Skeletal muscle tissue (tissue), 4 donors: ENCODE results near the gene ACER2. TPM values are rescaled to one million over a fixed set of nuclear protein-coding genes. Genes with fewer than 3 reads are reported as not detected.

ENCODE experiments used
- H3K27ac ChIP-seq: one replicate; pipeline ENCODE4 v1.7.0; 2013; ENCODE audit warnings: mild to moderate bottlenecking, low read depth, low read length, inconsistent platforms
- H3K27me3 ChIP-seq, 3 donors: one replicate each; pipeline ENCODE4 v1.7.0; 2013; ENCODE audit warnings: low read length in 3 of 3; ENCODE audit not compliant: control insufficient read depth in 3 of 3, insufficient read depth in 3 of 3
- H3K36me3 ChIP-seq, 3 donors: one replicate each; pipeline ENCODE4 v1.7.0; 2013; ENCODE audit warnings: low read length in 3 of 3; ENCODE audit not compliant: control insufficient read depth in 3 of 3, insufficient read depth in 3 of 3
- H3K4me1 ChIP-seq, 3 donors: one replicate each; pipeline ENCODE4 v1.7.0; 2013; ENCODE audit warnings: low read length in 3 of 3, mild to moderate bottlenecking in 3 of 3; ENCODE audit not compliant: control insufficient read depth in 3 of 3, insufficient read depth in 3 of 3
- H3K4me3 ChIP-seq, 3 donors: one replicate each; pipeline ENCODE4 v1.7.0; 2013; ENCODE audit warnings: low read length in 3 of 3
- H3K9ac ChIP-seq, 3 donors: one replicate each; pipeline ENCODE4 v1.7.0; 2013; ENCODE audit warnings: low read length in 3 of 3, mild to moderate bottlenecking in 3 of 3, moderate library complexity in 2 of 3, low read depth in 1 of 3
- H3K9me3 ChIP-seq, 3 donors: one replicate each; pipeline ENCODE4 v1.7.0; 2013; ENCODE audit warnings: low read length in 3 of 3; ENCODE audit not compliant: control insufficient read depth in 3 of 3
- total RNA-seq: library from RNA; depleted of rRNA; stranded (reverse); fragments of >200 nt; gene quantifications from one replicate; pipeline ENCODE4 v1.2.3, GENCODE V29; 2014
- donor health status: Osteomylitis.

ACER2 gene
- total RNA-seq, 1 donor from 2014 or later, result 1.6 TPM

GRCh38 chr9:19464061-19464763 lies 55.4 kb downstream of the ACER2 start:
- peak overlapping the region; percentile 64 to 76 (median 67) for H3K4me3 ChIP-seq
- H3K4me1 ChIP-seq, result peaks cover 7 to 9% (median 7%) of the 10 kb centered on the region in 3 donors
- no peaks in the 10 kb centered on the region for H3K9me3 ChIP-seq
- no peaks in the 10 kb centered on the region for H3K36me3 ChIP-seq
- H3K27ac ChIP-seq, result no peak overlapping the region
- no peaks in the 10 kb centered on the region for H3K27me3 ChIP-seq
- H3K9ac ChIP-seq, result peak overlapping the region; percentile 40 to 77 (median 48)

GRCh38 chr9:19464764-19465585 lies 56.2 kb downstream of the ACER2 start:
- H3K27me3 ChIP-seq, result no peaks in the 10 kb centered on the region
- no peaks in the 10 kb centered on the region for H3K36me3 ChIP-seq
- H3K4me3 ChIP-seq, result peak overlapping the region; percentile 64 to 76 (median 67)
- no peaks in the 10 kb centered on the region for H3K9me3 ChIP-seq
- peaks cover 7 to 9% (median 7%) of the 10 kb centered on the region in 3 donors for H3K4me1 ChIP-seq
- no peak overlapping the region for H3K27ac ChIP-seq
- H3K9ac ChIP-seq, result peak overlapping the region; percentile 40 to 77 (median 48)

GRCh38 chr9:19465586-19466279 lies 56.9 kb downstream of the ACER2 start:
- Histone ChIP-seq H3K36me3 (no peaks in the 10 kb centered on the region), H3K4me1 (peaks cover 7 to 9% (median 7%) of the 10 kb centered on the region in 3 donors), H3K9me3 (no peaks in the 10 kb centered on the region), H3K27me3 (no peaks in the 10 kb centered on the region), H3K9ac (no peak overlapping the region), H3K27ac (no peak overlapping the region), H3K4me3 (no peak overlapping the region)

DNA sequence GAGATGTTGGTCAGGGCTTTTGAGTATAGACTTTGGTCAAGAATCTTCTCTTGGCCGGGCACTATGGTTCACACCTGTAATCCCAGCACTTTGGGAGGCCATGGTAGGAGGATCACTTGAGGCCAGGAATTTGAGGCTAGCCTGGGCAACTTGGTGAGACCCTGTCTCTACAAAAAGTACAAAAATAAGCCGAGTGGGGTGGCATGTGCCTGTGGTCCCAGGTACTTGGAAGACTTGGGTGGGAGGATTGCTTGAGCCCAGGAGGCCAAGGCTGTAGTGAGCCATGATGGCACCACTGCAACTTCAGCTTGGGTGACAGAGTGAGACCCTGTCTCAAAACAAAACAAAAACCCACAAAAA lies 57.5 kb downstream of the ACER2 start:
- no peak overlapping the region for H3K9ac ChIP-seq
- H3K27ac ChIP-seq, result no peak overlapping the region
- H3K4me3 ChIP-seq, result no peak overlapping the region
- no peaks in the 10 kb centered on the region for H3K9me3 ChIP-seq
- H3K36me3 ChIP-seq, result no peaks in the 10 kb centered on the region
- H3K27me3 ChIP-seq, result no peaks in the 10 kb centered on the region
- peaks cover 7 to 9% (median 7%) of the 10 kb centered on the region in 3 donors for H3K4me1 ChIP-seq

- Histone ChIP-seq H3K9me3 (no peaks in the 10 kb centered on the region), H3K36me3 (no peaks in the 10 kb centered on the region), H3K4me3 (no peak overlapping the region), H3K27ac (no peak overlapping the region), H3K4me1 (peaks cover 11 to 16% (median 14%) of the 10 kb centered on the region in 3 donors), H3K9ac (no peak overlapping the region), H3K27me3 (no peaks in the 10 kb centered on the region)
Observed at GRCh38 chr9:19469271-19469670, 60.5 kb downstream of the ACER2 start.

DNA sequence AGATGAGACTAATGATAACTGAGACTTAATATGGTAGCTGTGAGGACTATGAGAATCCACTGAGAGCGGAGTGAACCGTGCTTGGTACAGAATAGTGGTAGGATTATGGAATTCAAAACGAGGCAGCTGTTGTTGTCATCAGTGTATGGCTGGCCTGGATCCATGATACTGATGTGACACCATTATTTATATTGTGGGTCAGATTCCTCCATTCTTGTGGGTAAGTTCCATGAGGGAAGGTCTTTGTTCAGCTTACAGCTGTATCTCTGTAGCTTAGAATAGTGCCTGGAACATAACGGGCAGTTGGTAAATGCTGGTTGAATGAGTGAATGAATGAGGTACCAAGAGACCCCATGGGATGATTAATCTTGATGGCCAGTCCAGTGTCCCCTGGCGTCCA lies 61.8 kb downstream of the ACER2 start:
- Histone ChIP-seq H3K9me3 (no peaks in the 10 kb centered on the region), H3K4me1 (peaks cover 5 to 9% (median 8%) of the 10 kb centered on the region in 3 donors), H3K9ac (no peak overlapping the region), H3K4me3 (no peak overlapping the region), H3K27me3 (no peaks in the 10 kb centered on the region), H3K27ac (no peak overlapping the region), H3K36me3 (no peaks in the 10 kb centered on the region)

- Histone ChIP-seq H3K27me3 (no peaks in the 10 kb centered on the region), H3K9ac (peak overlapping the region in 1 of 3 donors; percentile 51), H3K36me3 (no peaks in the 10 kb centered on the region), H3K27ac (no peak overlapping the region), H3K4me1 (peaks cover 5 to 9% (median 8%) of the 10 kb centered on the region in 3 donors), H3K9me3 (no peaks in the 10 kb centered on the region), H3K4me3 (no peak overlapping the region)
Observed at GRCh38 chr9:19470981-19471650, 62.3 kb downstream of the ACER2 start.

- Histone ChIP-seq H3K27ac (no peak overlapping the region), H3K9me3 (no peaks in the 10 kb centered on the region), H3K36me3 (no peaks in the 10 kb centered on the region), H3K4me3 (peak overlapping the region; percentile 55 to 67 (median 60)), H3K4me1 (peaks cover 5 to 9% (median 8%) of the 10 kb centered on the region in 3 donors), H3K27me3 (no peaks in the 10 kb centered on the region), H3K9ac (peak overlapping the region; percentile 51 to 64 (median 52))
Observed at GRCh38 chr9:19471737-19472648, 63.2 kb downstream of the ACER2 start.

DNA sequence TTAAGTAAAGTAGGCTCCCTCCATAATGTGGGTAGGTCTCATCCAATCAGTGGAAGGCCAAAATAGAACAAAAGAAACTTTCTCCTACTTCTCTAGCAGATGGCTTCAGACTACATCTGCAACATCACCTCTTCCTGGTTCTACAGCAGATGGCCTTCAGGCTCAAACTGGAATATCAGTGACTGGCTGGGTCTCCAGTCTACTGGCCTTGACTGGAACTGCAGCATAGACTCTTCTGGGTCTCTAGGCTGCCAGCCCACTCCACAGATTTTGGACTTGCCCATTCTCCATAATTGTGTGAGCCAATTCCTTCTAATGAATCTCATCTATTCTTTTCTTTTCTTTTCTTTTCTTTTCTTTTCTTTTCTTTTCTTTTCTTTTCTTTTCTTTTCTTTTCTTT lies 64.8 kb downstream of the ACER2 start:
- Histone ChIP-seq H3K27ac (no peak overlapping the region), H3K9me3 (no peaks in the 10 kb centered on the region), H3K4me1 (peaks cover 5 to 9% (median 8%) of the 10 kb centered on the region in 3 donors), H3K9ac (no peak overlapping the region), H3K36me3 (no peaks in the 10 kb centered on the region), H3K4me3 (no peak overlapping the region), H3K27me3 (no peaks in the 10 kb centered on the region)
